ACC112 (cell line): ENCODE measurements around the gene TPD52L1.

ENCODE experiments used
- H2AFZ ChIP-seq: fragments of 200-600 bp; sonication (generic); one replicate; pipeline ENCODE4 v1.6.0; 2017; ENCODE audit warnings: antibody characterized with exemption, low read length; ENCODE audit not compliant: unreplicated experiment
- H3K27ac ChIP-seq: fragments of 200-600 bp; sonication (generic); 2 replicates; pipeline ENCODE4 v1.5.1; 2014; ENCODE audit warnings: low read depth, mild to moderate bottlenecking, antibody characterized with exemption, low read length, moderate library complexity
- H3K27me3 ChIP-seq: fragments of 200-600 bp; sonication (generic); 2 replicates; pipeline ENCODE4 v1.6.1; 2014; ENCODE audit warnings: mild to moderate bottlenecking, antibody characterized with exemption, low read length, moderate library complexity, mixed read lengths; ENCODE audit not compliant: insufficient read depth
- H3K36me3 ChIP-seq: fragments of 200-600 bp; sonication (generic); 2 replicates; pipeline ENCODE4 v1.6.1; 2016; ENCODE audit warnings: mild to moderate bottlenecking, antibody characterized with exemption, low read length, moderate library complexity, mixed read lengths; ENCODE audit not compliant: insufficient read depth
- H3K4me1 ChIP-seq: fragments of 200-600 bp; sonication (generic); one replicate; pipeline ENCODE4 v1.6.1; 2016; ENCODE audit warnings: low read length, mixed read lengths; ENCODE audit not compliant: insufficient read depth, unreplicated experiment, control insufficient read depth
- H3K4me3 ChIP-seq: fragments of 200-600 bp; sonication (generic); 2 replicates; pipeline ENCODE4 v1.5.1; 2014; ENCODE audit warnings: mild to moderate bottlenecking, low read depth, low read length
- H3K79me2 ChIP-seq: fragments of 200-600 bp; sonication (generic); one replicate; pipeline ENCODE4 v1.6.0; 2016; ENCODE audit warnings: low read length; ENCODE audit not compliant: control insufficient read depth, unreplicated experiment, insufficient read depth

The TPD52L1 gene

GRCh38 chr6:125236536-125237327 lies 83.2 kb downstream of the TPD52L1 start:
- Histone ChIP-seq H2AFZ (no peak overlapping the region), H3K79me2 (no peaks in the 10 kb centered on the region), H3K27me3 (no peaks in the 10 kb centered on the region), H3K36me3 (no peaks in the 10 kb centered on the region), H3K4me3 (no peak overlapping the region), H3K4me1 (peaks cover 15% of the 10 kb centered on the region), H3K27ac (no peak overlapping the region)

GRCh38 chr6:125237764-125238163 lies 84.2 kb downstream of the TPD52L1 start:
- Histone ChIP-seq H3K79me2 (no peaks in the 10 kb centered on the region), H2AFZ (no peak overlapping the region), H3K27me3 (no peaks in the 10 kb centered on the region), H3K36me3 (no peaks in the 10 kb centered on the region), H3K4me3 (no peak overlapping the region), H3K4me1 (peaks cover 9% of the 10 kb centered on the region), H3K27ac (no peak overlapping the region)

GRCh38 chr6:125245109-125245508 lies 91.5 kb downstream of the TPD52L1 start:
- Histone ChIP-seq H3K27me3 (no peaks in the 10 kb centered on the region), H3K36me3 (no peaks in the 10 kb centered on the region), H3K79me2 (no peaks in the 10 kb centered on the region), H2AFZ (no peak overlapping the region), H3K4me1 (no peaks in the 10 kb centered on the region), H3K4me3 (no peak overlapping the region), H3K27ac (no peak overlapping the region)

GRCh38 chr6:125245523-125246264 lies 92.1 kb downstream of the TPD52L1 start:
- no peaks in the 10 kb centered on the region for H3K27me3 ChIP-seq
- no peaks in the 10 kb centered on the region for H3K4me1 ChIP-seq
- H3K36me3 ChIP-seq = no peaks in the 10 kb centered on the region
- no peak overlapping the region for H2AFZ ChIP-seq
- no peaks in the 10 kb centered on the region for H3K79me2 ChIP-seq
- no peak overlapping the region for H3K27ac ChIP-seq
- no peak overlapping the region for H3K4me3 ChIP-seq

- no peak overlapping the region for H2AFZ ChIP-seq
- H3K4me3 ChIP-seq = no peak overlapping the region
- no peaks in the 10 kb centered on the region for H3K36me3 ChIP-seq
- no peaks in the 10 kb centered on the region for H3K4me1 ChIP-seq
- H3K79me2 ChIP-seq = no peaks in the 10 kb centered on the region
- H3K27me3 ChIP-seq = no peaks in the 10 kb centered on the region
- H3K27ac ChIP-seq = no peak overlapping the region
Observed at GRCh38 chr6:125246566-125246965, 93.0 kb downstream of the TPD52L1 start.

GRCh38 chr6:125248136-125248535 lies 94.6 kb downstream of the TPD52L1 start:
- Histone ChIP-seq H3K27me3 (no peaks in the 10 kb centered on the region), H3K79me2 (no peaks in the 10 kb centered on the region), H3K4me3 (no peak overlapping the region), H3K27ac (no peak overlapping the region), H3K36me3 (no peaks in the 10 kb centered on the region), H2AFZ (no peak overlapping the region), H3K4me1 (no peaks in the 10 kb centered on the region)

- Histone ChIP-seq H3K79me2 (no peaks in the 10 kb centered on the region), H3K27ac (no peak overlapping the region), H3K27me3 (no peaks in the 10 kb centered on the region), H2AFZ (no peak overlapping the region), H3K4me1 (peaks cover 2% of the 10 kb centered on the region), H3K36me3 (no peaks in the 10 kb centered on the region), H3K4me3 (no peak overlapping the region)
Observed at GRCh38 chr6:125250511-125250910, 96.9 kb downstream of the TPD52L1 start.

- Histone ChIP-seq H3K27ac (no peak overlapping the region), H2AFZ (peak overlapping the region; percentile 45), H3K4me3 (no peak overlapping the region), H3K4me1 (peaks cover 3% of the 10 kb centered on the region), H3K36me3 (no peaks in the 10 kb centered on the region), H3K27me3 (no peaks in the 10 kb centered on the region), H3K79me2 (no peaks in the 10 kb centered on the region)
Observed at GRCh38 chr6:125251516-125252220, 98.1 kb downstream of the TPD52L1 start.

- no peaks in the 10 kb centered on the region for H3K79me2 ChIP-seq
- H2AFZ ChIP-seq = no peak overlapping the region
- H3K27ac ChIP-seq = no peak overlapping the region
- no peaks in the 10 kb centered on the region for H3K36me3 ChIP-seq
- no peak overlapping the region for H3K4me3 ChIP-seq
- H3K27me3 ChIP-seq = no peaks in the 10 kb centered on the region
- H3K4me1 ChIP-seq = peaks cover 3% of the 10 kb centered on the region
Observed at GRCh38 chr6:125252891-125253290, 99.3 kb downstream of the TPD52L1 start.

GRCh38 chr6:125253881-125254280 lies 100.3 kb downstream of the TPD52L1 start:
- no peak overlapping the region for H2AFZ ChIP-seq
- H3K27ac ChIP-seq = no peak overlapping the region
- H3K4me3 ChIP-seq = no peak overlapping the region
- H3K4me1 ChIP-seq = peaks cover 3% of the 10 kb centered on the region
- H3K79me2 ChIP-seq = no peaks in the 10 kb centered on the region
- H3K27me3 ChIP-seq = no peaks in the 10 kb centered on the region
- H3K36me3 ChIP-seq = no peaks in the 10 kb centered on the region
